Measurements from ENCODE around the gene AMPD1.

Gene AMPD1

DNA sequence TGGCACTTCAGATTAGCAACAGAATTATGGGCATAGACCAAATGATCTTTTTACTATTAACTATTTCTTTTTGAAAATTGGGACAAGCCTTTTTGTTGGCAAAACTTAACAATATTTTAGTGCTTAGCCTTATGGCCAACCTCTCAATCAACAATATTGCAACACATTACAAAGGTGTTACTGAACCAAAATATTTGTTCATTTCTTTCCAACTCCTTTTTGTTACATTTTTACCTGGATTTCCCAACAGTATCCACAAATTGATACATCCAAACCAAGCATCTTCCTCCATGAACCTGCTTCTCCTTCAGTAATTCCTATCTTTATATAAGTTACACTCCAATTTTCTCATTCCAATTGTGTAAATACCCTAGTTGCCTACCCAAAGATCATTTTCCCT, 1.5 kb upstream of the AMPD1 start:
- no peak for DNase-seq

DNA sequence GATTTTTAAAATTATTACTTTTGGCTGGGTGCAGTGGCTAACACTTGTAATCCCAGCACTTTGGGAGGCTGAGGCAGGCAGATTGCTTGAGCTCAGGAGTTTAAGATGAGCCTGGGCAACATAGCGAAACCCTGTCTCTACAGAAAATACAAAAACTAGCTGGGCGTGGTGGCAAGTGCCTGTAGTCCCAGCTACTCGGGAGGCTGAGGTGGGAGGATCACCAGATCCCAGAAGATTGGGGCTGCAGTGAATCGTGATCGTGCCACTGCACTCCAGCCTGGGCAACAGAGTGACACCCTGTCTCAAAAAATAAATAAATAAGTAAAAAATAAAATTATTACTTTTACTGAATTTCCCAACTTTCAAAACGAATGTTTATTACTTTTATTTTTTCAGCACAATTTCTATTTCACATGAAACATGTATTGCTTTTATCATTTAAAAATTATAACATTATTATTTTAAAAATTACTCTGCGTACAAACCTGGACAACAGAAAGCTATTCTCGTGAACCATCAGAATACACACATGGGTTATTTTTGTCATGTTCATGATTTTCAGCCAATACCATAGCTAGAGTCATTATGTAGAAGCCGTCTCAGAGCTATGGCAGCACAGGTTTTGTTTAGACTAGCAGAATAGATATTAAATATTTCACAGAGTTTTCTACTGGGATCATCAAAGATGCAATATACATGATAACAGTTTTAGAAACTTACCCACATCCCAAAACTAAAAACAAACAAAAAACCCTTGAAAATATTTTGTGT, 621 bp downstream of the AMPD1 start:
- DNase-seq: no peak

GRCh38 chr1:114692947-114693346, 2.4 kb downstream of the AMPD1 start:
- no peak for DNase-seq

DNA sequence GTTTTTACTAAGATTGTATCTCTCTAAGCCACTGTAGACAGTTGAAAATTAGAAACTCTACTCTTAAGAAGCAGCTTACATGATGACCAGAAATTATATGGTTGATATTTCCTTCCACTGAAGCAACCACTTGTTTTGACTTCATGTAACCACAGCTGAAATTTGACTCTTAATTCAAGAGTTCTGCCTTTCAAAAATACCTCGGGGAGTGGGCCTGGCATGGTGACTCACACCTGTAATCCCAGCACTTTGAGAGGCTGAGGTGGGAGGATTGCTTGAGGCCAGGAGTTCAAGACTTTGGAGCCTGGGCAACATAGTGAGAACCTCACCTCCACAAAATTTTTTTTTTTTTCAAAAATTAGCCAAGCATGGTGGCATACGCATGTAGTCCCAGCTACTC, 4.3 kb downstream of the AMPD1 start:
- no peak for DNase-seq

GRCh38 chr1:114690148-114690547, 5.2 kb downstream of the AMPD1 start:
- no peak for DNase-seq

DNA sequence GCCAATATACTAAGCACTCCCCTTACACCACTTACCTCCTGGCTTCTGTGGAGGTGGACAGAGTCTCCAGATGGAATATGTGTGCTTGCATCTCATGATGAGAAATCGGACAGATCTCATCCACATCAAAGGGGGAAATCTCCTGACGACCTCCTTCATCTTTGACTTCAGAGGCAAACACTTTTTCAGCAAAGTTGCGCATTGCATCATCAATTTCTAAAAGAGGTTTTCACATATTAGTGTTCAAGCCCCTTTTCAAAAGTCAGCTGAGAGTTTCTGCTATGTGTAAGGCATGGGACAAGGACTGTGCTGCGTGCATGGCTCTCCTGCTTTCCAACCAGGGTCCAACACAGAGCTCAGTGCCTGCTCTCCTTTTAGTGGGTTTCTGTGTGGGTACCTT, 6.8 kb downstream of the AMPD1 start:
- no peak for DNase-seq

DNA sequence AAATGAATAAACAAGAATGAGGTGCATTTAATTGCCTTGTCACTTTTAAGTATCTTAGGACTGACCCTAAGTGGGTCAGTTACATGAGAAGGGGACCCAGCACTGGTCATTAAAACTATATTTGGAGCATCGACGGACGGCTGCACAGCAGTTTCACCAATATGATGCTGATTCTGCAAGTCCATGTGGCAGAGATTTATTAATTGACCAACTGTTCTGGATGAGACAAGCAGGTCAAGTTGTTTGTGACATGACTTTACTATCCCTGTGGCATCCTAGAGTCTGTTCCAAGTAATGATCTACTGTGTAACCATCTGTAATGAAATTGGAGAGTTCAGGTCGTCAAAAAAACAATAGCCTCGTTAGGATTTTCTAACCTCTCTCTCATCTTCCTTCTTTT, 9.5 kb downstream of the AMPD1 start:
- no peak for DNase-seq

DNA sequence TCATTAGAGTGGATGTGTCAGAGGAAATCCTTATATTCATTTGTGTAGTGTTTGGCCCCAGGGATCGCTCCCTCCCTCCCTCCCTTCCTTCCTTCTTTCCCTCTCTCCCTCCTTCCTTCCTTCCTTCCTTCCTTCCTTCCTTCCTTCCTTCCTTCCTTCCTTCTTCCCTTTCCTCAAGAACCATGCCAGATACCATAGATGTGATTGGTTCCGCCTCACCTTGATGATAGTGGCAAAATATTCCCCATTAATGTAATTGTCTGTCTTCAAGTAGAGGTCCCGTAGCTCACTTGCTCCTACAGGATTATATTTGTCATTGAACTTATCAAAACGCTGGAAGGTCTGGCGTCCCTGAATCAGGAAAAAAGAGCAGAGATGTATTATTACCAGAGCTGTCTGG, 17.7 kb downstream of the AMPD1 start:
- DNase-seq: no peak

DNA sequence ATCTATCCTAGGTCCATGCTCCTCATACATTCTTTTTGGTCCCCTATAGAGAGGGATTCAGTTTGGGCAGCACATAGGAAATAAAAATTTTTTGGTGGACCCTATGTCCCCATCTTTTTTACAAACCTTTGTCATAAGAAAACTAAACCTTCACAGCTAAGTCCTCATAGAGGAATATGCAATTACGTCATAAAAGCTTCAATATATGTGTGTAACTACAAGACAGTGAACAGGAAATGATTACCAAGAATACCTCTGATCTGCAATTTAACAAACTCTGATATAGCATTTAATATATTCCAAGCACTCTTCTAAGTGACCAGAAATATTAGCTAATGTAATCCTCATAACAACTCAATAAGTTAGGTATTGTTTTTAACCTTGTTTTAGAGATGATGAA, 19.2 kb downstream of the AMPD1 start:
- no peak for DNase-seq

GRCh38 chr1:114671939-114672275, 23.4 kb downstream of the AMPD1 start:
- DNase-seq: no peak

DNA sequence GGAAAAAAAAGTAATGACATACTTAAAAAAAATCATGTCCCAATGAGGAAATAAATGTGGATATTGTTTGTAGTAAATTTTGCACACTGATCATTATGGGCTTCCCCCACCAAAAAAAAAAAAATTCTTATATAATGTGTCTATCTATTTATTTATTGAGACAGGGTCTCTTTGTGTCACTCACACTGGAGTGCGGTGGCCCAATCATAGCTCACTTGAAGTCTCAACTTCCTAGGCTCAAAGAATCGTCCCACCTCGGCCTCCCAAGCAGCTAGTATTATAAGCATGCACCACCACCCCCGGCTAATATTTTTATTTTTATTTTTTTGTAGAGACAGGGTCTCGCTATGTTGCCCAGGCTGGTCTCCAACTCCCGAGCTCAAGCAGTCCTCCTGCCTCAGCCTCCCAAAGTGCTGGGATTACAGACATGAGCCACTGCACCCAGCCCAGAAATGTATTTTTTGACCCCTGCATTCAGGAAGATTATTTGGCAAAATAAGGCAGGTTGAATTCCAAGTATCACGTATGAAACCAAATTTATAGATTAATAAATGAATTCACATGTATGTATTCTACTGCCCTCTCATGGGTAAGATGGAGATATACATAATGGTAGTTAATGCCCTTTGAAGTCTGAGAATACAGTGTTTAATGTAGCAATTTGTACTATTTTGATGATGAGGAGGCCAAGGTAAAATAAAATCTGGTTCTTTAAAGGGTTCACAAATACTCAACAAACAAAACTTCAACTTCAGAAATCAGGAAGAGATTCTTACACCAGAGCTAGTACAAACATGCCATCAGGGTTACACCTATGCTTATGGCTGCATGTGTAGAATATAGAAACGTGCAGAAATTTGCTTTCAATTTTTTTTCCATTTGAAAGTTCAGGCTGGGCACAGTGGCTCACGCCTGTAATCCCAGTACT, 24.1 kb downstream of the AMPD1 start:
- no peak for DNase-seq

DNA sequence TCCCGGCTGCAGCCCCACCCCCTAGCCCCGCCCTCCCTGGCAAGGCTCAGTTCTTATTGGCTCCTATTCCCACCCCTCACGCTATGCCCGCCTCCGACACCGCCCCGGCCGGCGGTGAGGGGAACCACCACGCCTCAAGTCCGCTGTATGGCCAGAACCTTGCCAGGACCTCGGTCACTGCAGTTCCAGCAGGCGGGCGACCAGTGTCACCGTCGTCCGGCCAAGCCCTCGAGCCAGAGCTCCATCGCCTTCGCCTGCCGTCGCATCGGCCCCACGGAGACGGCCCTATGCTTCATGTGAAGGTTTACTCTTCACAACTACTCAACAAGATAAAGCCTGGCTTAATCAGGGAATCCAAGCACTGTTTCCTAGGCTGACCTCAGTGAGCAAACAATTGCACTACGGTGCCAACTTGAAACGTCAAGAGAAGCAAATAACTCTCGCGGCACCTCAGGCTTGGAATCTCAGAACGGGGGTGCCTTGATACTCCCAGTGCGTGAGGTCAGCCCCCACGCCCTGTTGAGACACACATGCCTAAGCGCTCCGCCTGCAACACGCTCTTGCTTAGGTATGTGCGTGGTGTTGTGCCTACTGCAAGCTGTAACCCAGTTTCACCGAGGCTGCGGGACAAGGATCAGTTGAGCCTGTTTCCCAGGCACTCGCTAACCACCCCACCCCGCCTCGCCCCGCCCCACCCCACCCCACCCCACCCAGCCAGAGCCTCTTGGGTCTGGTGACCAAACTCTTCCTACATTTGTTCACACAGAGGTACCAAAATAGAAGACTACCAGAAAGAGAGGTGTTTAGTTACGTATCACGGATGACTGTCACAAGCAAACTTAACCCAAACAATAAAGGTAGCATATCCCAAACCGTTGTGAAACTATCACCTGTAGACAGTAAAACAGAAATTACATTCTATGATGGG, 25.0 kb downstream of the AMPD1 start:
- DNase-seq: peak; percentile 61

- peak; percentile 36 for DNase-seq
Observed at GRCh38 chr1:114669562-114670082, 25.7 kb downstream of the AMPD1 start, which contains the start of gene DENND2C. Gene DENND2C, minus strand, starts transcription at chr1:114670049. Its CDS starts 44,065 bp downstream, at chr1:114625984.

- no peak for DNase-seq
Observed at GRCh38 chr1:114668784-114669561, 26.4 kb downstream of the AMPD1 start.

GRCh38 chr1:114668373-114668772, 27.0 kb downstream of the AMPD1 start:
- no peak for DNase-seq

- no peak for DNase-seq
Observed at GRCh38 chr1:114666954-114667353, 28.4 kb downstream of the AMPD1 start.

DNA sequence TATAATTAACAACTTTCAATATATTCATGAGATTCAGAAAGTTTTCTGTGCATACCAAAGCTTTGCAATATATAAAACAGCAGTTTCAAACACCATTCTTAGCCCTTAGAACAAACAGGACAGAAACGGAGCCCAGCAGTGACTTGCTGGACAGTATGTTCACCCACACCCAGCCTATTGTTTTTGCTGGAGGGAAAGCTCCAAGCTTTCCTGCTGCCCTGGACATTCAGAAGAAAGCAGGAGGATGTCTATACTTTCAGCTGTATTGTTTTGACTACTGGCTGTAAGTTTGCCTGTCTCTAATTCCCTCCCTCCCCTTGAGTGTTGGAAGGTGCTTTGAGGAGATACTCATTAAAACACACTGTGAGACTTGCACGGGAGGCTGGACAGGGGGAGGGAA, 35.1 kb downstream of the AMPD1 start:
- DNase-seq: no peak

- no peak for DNase-seq
Observed at GRCh38 chr1:114651893-114652292, 43.5 kb downstream of the AMPD1 start.

GRCh38 chr1:114648503-114648902, 46.8 kb downstream of the AMPD1 start:
- no peak for DNase-seq

- no peak for DNase-seq
Observed at GRCh38 chr1:114641377-114641776, 54.0 kb downstream of the AMPD1 start.

GRCh38 chr1:114638910-114639309, 56.4 kb downstream of the AMPD1 start:
- DNase-seq: no peak

- DNase-seq: no peak
Observed at GRCh38 chr1:114632427-114632826, 62.9 kb downstream of the AMPD1 start.

Data from NCI-H69 (cell line).